Hepatocyte (in vitro differentiated cells): ENCODE measurements around the gene KIF1C.

Experiments used
- EZH2 ChIP-seq: fragments of 200-600 bp; sonication (generic); IDR thresholded peaks from 2 replicates; pipeline ENCODE4 v1.6.1; 2016; ENCODE audit warnings: antibody characterized with exemption, mild to moderate bottlenecking, borderline replicate concordance
- EZH2phosphoT487 ChIP-seq: fragments of 200-600 bp; sonication (generic); IDR thresholded peaks from one replicate; pipeline ENCODE4 v1.6.1; 2018; ENCODE audit warnings: antibody characterized with exemption, mild to moderate bottlenecking, low read depth, moderate library complexity; ENCODE audit not compliant: unreplicated experiment, severe bottlenecking
- TF ChIP-seq, protein P1 (sequence below): fragments of 200-600 bp; sonication (generic); IDR thresholded peaks from 2 replicates; pipeline ENCODE4 v1.5.1; 2016; ENCODE audit warnings: antibody characterized with exemption, mild to moderate bottlenecking; ENCODE audit not compliant: poor library complexity

GRCh38 chr17:4998732-4999429 is 1.1 kb downstream of the KIF1C start:
- TF ChIP-seq, protein P1, sequence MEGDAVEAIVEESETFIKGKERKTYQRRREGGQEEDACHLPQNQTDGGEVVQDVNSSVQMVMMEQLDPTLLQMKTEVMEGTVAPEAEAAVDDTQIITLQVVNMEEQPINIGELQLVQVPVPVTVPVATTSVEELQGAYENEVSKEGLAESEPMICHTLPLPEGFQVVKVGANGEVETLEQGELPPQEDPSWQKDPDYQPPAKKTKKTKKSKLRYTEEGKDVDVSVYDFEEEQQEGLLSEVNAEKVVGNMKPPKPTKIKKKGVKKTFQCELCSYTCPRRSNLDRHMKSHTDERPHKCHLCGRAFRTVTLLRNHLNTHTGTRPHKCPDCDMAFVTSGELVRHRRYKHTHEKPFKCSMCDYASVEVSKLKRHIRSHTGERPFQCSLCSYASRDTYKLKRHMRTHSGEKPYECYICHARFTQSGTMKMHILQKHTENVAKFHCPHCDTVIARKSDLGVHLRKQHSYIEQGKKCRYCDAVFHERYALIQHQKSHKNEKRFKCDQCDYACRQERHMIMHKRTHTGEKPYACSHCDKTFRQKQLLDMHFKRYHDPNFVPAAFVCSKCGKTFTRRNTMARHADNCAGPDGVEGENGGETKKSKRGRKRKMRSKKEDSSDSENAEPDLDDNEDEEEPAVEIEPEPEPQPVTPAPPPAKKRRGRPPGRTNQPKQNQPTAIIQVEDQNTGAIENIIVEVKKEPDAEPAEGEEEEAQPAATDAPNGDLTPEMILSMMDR, result no peak
- TF ChIP-seq EZH2 (no peak), EZH2phosphoT487 (no peak)
